Right atrium auricular region (tissue), 2 donors: ENCODE results near the gene MYO5C. TPM values are rescaled to one million over a fixed set of nuclear protein-coding genes. Genes with fewer than 3 reads are reported as not detected.

Source experiments
- DNase-seq: peaks from one replicate; pipeline ENCODE4 v3.0.0-alpha.2; 2019; ENCODE audit warnings: low spot score
- H3K27ac ChIP-seq, 2 donors: fragments of 200-600 bp; sonication (generic); 1 replicate in 1 of 2; 2 replicates in 1 of 2; pipeline ENCODE4 v1.5.1; 2016 to 2019
- H3K27me3 ChIP-seq, 2 donors: fragments of 200-600 bp; sonication (generic); one replicate each; pipeline versions ENCODE4 v1.5.1 to v1.6.0; 2017 to 2019
- H3K36me3 ChIP-seq: fragments of 200-600 bp; sonication (generic); one replicate; pipeline ENCODE4 v1.5.1; 2016
- H3K4me1 ChIP-seq, 2 donors: fragments of 200-600 bp; sonication (generic); one replicate each; pipeline versions ENCODE4 v1.5.1 to v1.6.0; 2017 to 2019
- H3K4me3 ChIP-seq, 2 donors: fragments of 200-600 bp; sonication (generic); 1 replicate in 1 of 2; 2 replicates in 1 of 2; pipeline ENCODE4 v1.5.1; 2017 to 2019; ENCODE audit warnings: mild to moderate bottlenecking in 1 of 2, moderate library complexity in 1 of 2
- H3K9me3 ChIP-seq, 2 donors: fragments of 200-600 bp; sonication (generic); one replicate each; pipeline ENCODE4 v1.5.1; 2019
- CTCF ChIP-seq, 2 donors: fragments of 200-600 bp; sonication (generic); IDR thresholded peaks; one replicate each; pipeline ENCODE4 v1.5.1; 2019; ENCODE audit warnings: antibody characterized with exemption in 2 of 2
- total RNA-seq, 2 donors: library from RNA; depleted of rRNA; stranded (reverse); fragments of >200 nt; gene quantifications; one replicate each; pipeline ENCODE4 v1.1.0, GENCODE V29; 2016

The MYO5C gene
- total RNA-seq, 2 donors from 2014 or later = 2.0 to 5.3 TPM

- no peak for DNase-seq
- Histone ChIP-seq H3K4me3 (no peak overlapping the region), H3K9me3 (no peaks in the 10 kb centered on the region), H3K27me3 (no peaks in the 10 kb centered on the region), H3K4me1 (peaks cover 0 to 17% of the 10 kb centered on the region in 2 donors), H3K27ac (no peak overlapping the region), H3K36me3 (no peaks in the 10 kb centered on the region)
- TF ChIP-seq CTCF (IDR thresholded peaks at IDR 0.05) = no peak
Measured at GRCh38 chr15:52292780-52293392, 2.7 kb downstream of the MYO5C start.

DNA sequence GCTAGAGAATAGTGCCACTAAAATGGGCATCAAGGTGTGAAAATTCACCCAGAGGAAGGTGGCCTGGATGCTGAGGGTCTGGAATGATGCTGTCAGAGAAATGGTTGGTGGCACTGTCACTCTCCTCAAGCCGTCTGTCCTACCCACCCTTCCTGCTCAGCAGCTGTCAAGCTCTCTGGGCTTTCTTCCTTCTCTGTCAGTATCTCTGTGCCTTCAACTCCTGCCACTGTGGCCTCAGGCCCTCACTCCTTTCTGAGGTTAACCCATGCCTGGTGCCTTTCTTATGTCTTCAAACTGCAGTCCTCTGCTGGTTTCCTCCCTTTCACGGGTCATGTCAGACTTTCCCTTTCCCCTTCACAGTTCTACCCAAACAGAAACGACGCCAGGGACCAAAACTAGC lies 4.4 kb downstream of the MYO5C start:
- no peak for TF ChIP-seq CTCF (IDR thresholded peaks at IDR 0.05)

DNA sequence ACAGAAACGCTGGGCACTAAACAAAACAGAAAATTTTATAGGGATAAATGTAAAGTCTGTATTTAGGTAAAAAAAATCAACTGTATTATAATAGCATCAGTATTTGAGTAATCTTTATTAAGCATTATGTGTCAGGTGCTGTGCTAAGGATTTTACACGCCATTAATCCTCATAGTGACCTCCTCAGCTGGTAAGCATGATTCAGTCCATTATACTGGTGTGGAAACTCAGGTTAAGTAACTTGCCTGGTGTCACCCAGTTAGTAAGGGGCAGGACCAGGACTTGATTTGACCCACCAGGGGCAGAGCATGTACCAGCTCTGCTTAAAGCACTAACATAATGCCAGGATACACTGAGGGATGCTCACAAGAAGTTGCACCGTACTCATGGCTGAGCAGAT lies 4.8 kb downstream of the MYO5C start:
- H3K9me3 ChIP-seq = no peaks in the 10 kb centered on the region
- H3K36me3 ChIP-seq = no peaks in the 10 kb centered on the region
- H3K4me1 ChIP-seq = peaks cover 0 to 16% of the 10 kb centered on the region in 2 donors
- no peak overlapping the region for H3K4me3 ChIP-seq
- H3K27me3 ChIP-seq = no peaks in the 10 kb centered on the region
- no peak overlapping the region for H3K27ac ChIP-seq
- no peak for DNase-seq
- TF ChIP-seq CTCF (IDR thresholded peaks at IDR 0.05) = no peak

More for the DNA sequence above, 4.4 kb downstream of the MYO5C start:
- DNase-seq = no peak
- Histone ChIP-seq H3K4me1 (peaks cover 0 to 17% of the 10 kb centered on the region in 2 donors), H3K27ac (no peak overlapping the region), H3K27me3 (no peaks in the 10 kb centered on the region), H3K36me3 (no peaks in the 10 kb centered on the region), H3K9me3 (no peaks in the 10 kb centered on the region), H3K4me3 (no peak overlapping the region)

- DNase-seq = no peak
Measured at GRCh38 chr15:52290329-52290728, 5.3 kb downstream of the MYO5C start.

DNA sequence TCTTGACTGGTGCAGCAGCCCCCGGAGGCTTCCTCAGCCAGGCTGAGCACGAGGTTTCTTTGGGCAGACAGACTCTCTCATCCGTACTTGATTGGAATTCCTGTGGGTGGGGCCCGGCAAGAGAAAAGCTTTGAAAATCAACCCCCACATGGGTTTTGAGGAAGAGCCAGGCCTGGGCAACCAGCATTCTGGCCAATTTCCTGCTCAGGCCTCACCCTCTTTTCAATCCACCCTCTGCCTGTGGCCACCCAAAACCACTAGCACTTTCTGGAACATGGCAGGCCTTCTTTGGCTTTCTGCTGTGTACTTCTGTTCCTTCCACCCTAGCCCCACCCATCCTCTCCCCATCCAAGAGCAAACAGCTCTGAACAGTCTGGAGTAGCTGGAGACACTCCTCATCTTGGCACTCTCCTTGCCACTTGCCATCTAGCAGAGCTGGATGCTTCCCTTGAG lies 5.9 kb downstream of the MYO5C start:
- no peak for TF ChIP-seq CTCF (IDR thresholded peaks at IDR 0.05)
- peaks cover 0 to 5% of the 10 kb centered on the region in 2 donors for H3K4me1 ChIP-seq
- no peak for DNase-seq
- H3K27me3 ChIP-seq = no peaks in the 10 kb centered on the region
- H3K36me3 ChIP-seq = no peaks in the 10 kb centered on the region
- no peaks in the 10 kb centered on the region for H3K9me3 ChIP-seq
- no peak overlapping the region for H3K27ac ChIP-seq
- no peak overlapping the region for H3K4me3 ChIP-seq

More at GRCh38 chr15:52290329-52290728, 5.3 kb downstream of the MYO5C start:
- TF ChIP-seq CTCF (IDR thresholded peaks at IDR 0.05) = no peak
- H3K36me3 ChIP-seq = no peaks in the 10 kb centered on the region
- H3K4me1 ChIP-seq = peaks cover 0 to 11% of the 10 kb centered on the region in 2 donors
- no peaks in the 10 kb centered on the region for H3K9me3 ChIP-seq
- H3K27me3 ChIP-seq = no peaks in the 10 kb centered on the region
- no peak overlapping the region for H3K4me3 ChIP-seq
- H3K27ac ChIP-seq = no peak overlapping the region

- no peak for DNase-seq
- Histone ChIP-seq H3K4me1 (peaks cover 0 to 4% of the 10 kb centered on the region in 2 donors), H3K27ac (no peak overlapping the region), H3K4me3 (no peak overlapping the region), H3K9me3 (no peaks in the 10 kb centered on the region), H3K27me3 (no peaks in the 10 kb centered on the region), H3K36me3 (no peaks in the 10 kb centered on the region)
- no peak for TF ChIP-seq CTCF (IDR thresholded peaks at IDR 0.05)
Measured at GRCh38 chr15:52288986-52289385, 6.6 kb downstream of the MYO5C start.
